Bronchus fibroblast of lung (primary cell): ENCODE results near the gene DRICH1. TPM values are rescaled to one million over a fixed set of nuclear protein-coding genes. Genes with fewer than 3 reads are reported as not detected.

Experiments
- total RNA-seq: library from RNA; depleted of rRNA; stranded (reverse); fragments of >200 nt; gene quantifications from 2 replicates; pipeline ENCODE4 v1.2.3, GENCODE V29; 2015

Gene DRICH1
- total RNA-seq, result not detected in 2 replicates

GRCh38 chr22:23632178-23632577, at the start of gene DRICH1:
Gene DRICH1 (minus strand): TSS chr22:23632321. CDS start chr22:23632023, 298 bp downstream.

GRCh38 chr22:23579870-23580575, 52.1 kb downstream of the DRICH1 start, which contains the start of gene IGLL1:
Gene IGLL1 (minus strand): TSS chr22:23580290. CDS start chr22:23580190, 100 bp downstream.

Other genes with a start within 250 kb of the DRICH1 start
- gene IGLL1, start 52.0 kb downstream of the DRICH1 start, total RNA-seq, result not detected in 2 replicates
- gene RGL4, start 58.7 kb upstream of the DRICH1 start, total RNA-seq, result not detected in 2 replicates
- gene ZNF70, start 118.8 kb upstream of the DRICH1 start, total RNA-seq, result 3.6 and 3.9 TPM in 2 replicates
- gene VPREB3, start 122.1 kb upstream of the DRICH1 start, total RNA-seq, result not detected in 2 replicates
- gene C22orf15, start 130.7 kb upstream of the DRICH1 start, total RNA-seq, result 1.2 and 1.3 TPM in 2 replicates
- gene CHCHD10, start 135.7 kb upstream of the DRICH1 start, total RNA-seq, result 4.9 and 8.5 TPM in 2 replicates
- gene MMP11, start 140.5 kb upstream of the DRICH1 start, total RNA-seq, result 4.5 and 5.4 TPM in 2 replicates
- gene SMARCB1, start 154.6 kb upstream of the DRICH1 start, total RNA-seq, result 141 and 150 TPM in 2 replicates
- gene DERL3, start 206.7 kb upstream of the DRICH1 start, total RNA-seq, result 1.3 and 1.5 TPM in 2 replicates
- gene SLC2A11, start 225.6 kb upstream of the DRICH1 start, total RNA-seq, result 3.7 and 4.0 TPM in 2 replicates